Suprapubic skin (tissue), 4 donors: ENCODE measurements around the gene UGT1A4. TPM values are rescaled to one million over a fixed set of nuclear protein-coding genes. Genes with fewer than 3 reads are reported as not detected.

Experiments used
- DNase-seq, 2 donors: peaks; one replicate each; pipeline ENCODE4 v3.0.0-alpha.2; 2019; ENCODE audit warnings: low spot score in 2 of 2
- H3K27ac ChIP-seq: fragments of 200-600 bp; sonication (generic); one replicate; pipeline ENCODE4 v1.5.1; 2019
- H3K27me3 ChIP-seq: fragments of 200-600 bp; sonication (generic); one replicate; pipeline ENCODE4 v1.5.1; 2019
- H3K36me3 ChIP-seq: fragments of 200-600 bp; sonication (generic); one replicate; pipeline ENCODE4 v1.5.1; 2019
- H3K4me1 ChIP-seq: fragments of 200-600 bp; sonication (generic); one replicate; pipeline ENCODE4 v1.5.1; 2019
- H3K4me3 ChIP-seq: fragments of 200-600 bp; sonication (generic); one replicate; pipeline ENCODE4 v1.5.1; 2019; ENCODE audit warnings: mild to moderate bottlenecking
- H3K9me3 ChIP-seq: fragments of 200-600 bp; sonication (generic); one replicate; pipeline ENCODE4 v1.5.1; 2019
- EP300 ChIP-seq: sonication (generic); formaldehyde crosslinking; IDR thresholded peaks from one replicate; pipeline ENCODE4 v1.6.1; 2017; ENCODE audit warnings: antibody characterized with exemption
- POLR2A ChIP-seq, 2 donors: fragments of 450-650 bp; IDR thresholded peaks; one replicate each; pipeline ENCODE4 v1.6.1; 2017; ENCODE audit warnings: antibody characterized with exemption in 2 of 2, mild to moderate bottlenecking in 2 of 2, moderate library complexity in 2 of 2
- POLR2AphosphoS5 ChIP-seq, 3 donors: sonication (generic); formaldehyde crosslinking; IDR thresholded peaks; one replicate each; pipeline ENCODE4 v1.6.1; 2017; ENCODE audit warnings: antibody characterized with exemption in 3 of 3
- WGBS: methylation state at CpG from one replicate; pipeline ENCODE4 v1.1.5; 2018; 5-methylcytosine and 5-hydroxymethylcytosine counted together
- total RNA-seq, 4 donors: library from RNA; depleted of rRNA; stranded (reverse); fragments of >200 nt; gene quantifications; one replicate each; pipeline ENCODE4 v1.1.0, GENCODE V29; 2016
- TF ChIP-seq, protein P1 (sequence below), 2 donors: fragments of 200-600 bp in 1 of 2; fragments of 450-650 bp in 1 of 2; sonication (generic) in 1 of 2; IDR thresholded peaks; one replicate each; pipeline ENCODE4 v1.5.1; 2016 to 2019; ENCODE audit warnings: antibody characterized with exemption in 2 of 2, mild to moderate bottlenecking in 1 of 2, moderate library complexity in 1 of 2

The UGT1A4 gene
- total RNA-seq, 4 donors from 2014 or later = 1.8 to 2.6 (median 2.3) TPM; not detected in 1

DNA sequence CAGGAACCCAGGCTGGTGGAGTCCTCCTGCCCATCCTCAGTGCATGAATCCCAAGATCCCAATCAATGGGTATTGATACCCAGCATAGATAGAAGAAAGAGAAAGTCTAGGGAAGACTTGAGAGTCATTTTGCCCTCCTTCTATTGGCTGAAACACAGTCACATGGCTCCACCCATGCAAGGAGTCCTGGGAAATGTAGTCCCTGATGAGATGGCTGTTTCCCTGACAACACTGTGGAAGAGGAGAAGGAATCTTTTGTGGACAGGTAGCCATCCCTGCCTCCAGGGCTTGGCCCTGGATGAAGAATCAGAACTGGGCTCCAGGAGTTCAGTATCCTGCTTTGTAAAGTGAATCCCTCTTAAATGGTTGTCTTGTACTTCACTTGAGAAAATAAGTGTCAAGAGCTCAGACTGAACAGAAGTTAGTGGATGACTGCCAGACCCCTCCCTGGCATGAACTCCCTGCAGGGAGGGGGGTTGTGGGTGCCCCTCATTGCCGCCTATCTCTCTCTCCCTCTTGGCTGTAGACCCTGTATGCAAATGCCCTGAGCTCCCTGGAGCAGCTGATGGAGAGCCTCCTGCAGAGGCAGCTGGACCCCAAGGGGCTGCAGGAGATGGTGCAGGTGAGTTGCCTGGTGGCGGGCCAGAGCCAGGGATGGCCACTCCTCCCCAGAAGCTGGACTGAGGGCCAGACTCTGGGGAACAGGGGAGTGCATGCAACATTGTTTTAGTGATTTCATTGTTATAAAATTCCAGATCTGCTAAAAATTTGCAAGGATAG, 95.7 kb downstream of the UGT1A4 start:
- peak; percentile 26 to 58 for DNase-seq
- Histone ChIP-seq H3K4me1 (no peaks in the 10 kb centered on the region), H3K36me3 (no peaks in the 10 kb centered on the region), H3K27ac (no peak overlapping the region), H3K27me3 (peaks cover under 1% of the 10 kb centered on the region), H3K4me3 (no peak overlapping the region), H3K9me3 (no peaks in the 10 kb centered on the region)
- 42% methylated on average over 2 of the region's 2 CpGs for WGBS
- TF ChIP-seq POLR2A (IDR thresholded peaks at IDR 0.05) (no peak), POLR2AphosphoS5 (IDR thresholded peaks at IDR 0.05) (no peak), EP300 (no peak)
- TF ChIP-seq, protein P1, sequence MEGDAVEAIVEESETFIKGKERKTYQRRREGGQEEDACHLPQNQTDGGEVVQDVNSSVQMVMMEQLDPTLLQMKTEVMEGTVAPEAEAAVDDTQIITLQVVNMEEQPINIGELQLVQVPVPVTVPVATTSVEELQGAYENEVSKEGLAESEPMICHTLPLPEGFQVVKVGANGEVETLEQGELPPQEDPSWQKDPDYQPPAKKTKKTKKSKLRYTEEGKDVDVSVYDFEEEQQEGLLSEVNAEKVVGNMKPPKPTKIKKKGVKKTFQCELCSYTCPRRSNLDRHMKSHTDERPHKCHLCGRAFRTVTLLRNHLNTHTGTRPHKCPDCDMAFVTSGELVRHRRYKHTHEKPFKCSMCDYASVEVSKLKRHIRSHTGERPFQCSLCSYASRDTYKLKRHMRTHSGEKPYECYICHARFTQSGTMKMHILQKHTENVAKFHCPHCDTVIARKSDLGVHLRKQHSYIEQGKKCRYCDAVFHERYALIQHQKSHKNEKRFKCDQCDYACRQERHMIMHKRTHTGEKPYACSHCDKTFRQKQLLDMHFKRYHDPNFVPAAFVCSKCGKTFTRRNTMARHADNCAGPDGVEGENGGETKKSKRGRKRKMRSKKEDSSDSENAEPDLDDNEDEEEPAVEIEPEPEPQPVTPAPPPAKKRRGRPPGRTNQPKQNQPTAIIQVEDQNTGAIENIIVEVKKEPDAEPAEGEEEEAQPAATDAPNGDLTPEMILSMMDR (IDR thresholded peaks at IDR 0.05) = no peak

DNA sequence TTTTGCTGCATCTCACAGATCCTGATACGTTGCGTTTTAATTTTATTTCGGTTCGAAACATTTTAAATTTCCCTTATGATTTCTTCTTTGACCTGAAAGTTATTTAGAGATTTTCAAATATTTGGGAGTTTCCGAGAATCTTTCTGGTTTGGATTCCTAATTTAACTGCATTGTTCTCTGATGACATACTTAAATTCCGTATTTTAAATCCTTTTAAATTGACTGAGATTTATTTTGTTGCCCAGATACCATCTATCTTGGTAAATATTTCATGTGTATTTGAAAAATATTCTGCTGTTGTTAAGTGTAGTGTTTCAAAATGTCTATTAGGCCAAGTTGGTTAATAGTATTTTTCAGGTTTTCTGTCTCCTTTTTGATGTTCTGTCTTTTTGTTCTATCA, 97.3 kb downstream of the UGT1A4 start:
- no peaks in the 10 kb centered on the region for H3K36me3 ChIP-seq
- no peak overlapping the region for H3K4me3 ChIP-seq
- H3K27me3 ChIP-seq = no peaks in the 10 kb centered on the region
- WGBS = 70% methylated on average over 6 of the region's 6 CpGs
- no peak overlapping the region for H3K27ac ChIP-seq
- no peaks in the 10 kb centered on the region for H3K9me3 ChIP-seq
- no peaks in the 10 kb centered on the region for H3K4me1 ChIP-seq
- TF ChIP-seq POLR2AphosphoS5 (IDR thresholded peaks at IDR 0.05) = no peak
- TF ChIP-seq POLR2A (IDR thresholded peaks at IDR 0.05) = no peak
- TF ChIP-seq, protein P1 (IDR thresholded peaks at IDR 0.05) = no peak
- no peak for DNase-seq

DNA sequence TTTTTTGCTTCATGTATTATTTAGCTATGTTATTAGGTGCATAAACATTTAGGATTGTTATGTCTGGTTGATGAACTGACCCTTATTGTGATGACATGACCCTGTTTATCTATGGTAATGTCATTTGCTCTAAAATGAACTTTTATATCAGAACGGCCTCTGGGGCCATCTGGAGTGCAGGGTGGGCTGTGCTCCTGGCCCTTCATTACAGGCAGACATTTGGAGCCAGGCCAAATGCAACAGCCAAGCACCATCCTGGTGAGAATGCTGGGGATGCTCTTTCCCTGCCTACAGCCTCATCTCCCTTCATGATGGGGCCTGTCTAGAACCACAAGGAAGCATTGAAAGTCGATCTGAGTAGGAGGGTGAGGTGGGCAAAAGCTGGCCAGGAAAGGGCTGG, 97.8 kb downstream of the UGT1A4 start:
- H3K4me1 ChIP-seq = no peaks in the 10 kb centered on the region
- H3K4me3 ChIP-seq = no peak overlapping the region
- H3K27ac ChIP-seq = no peak overlapping the region
- no peaks in the 10 kb centered on the region for H3K9me3 ChIP-seq
- WGBS = 52% methylated on average over 2 of the region's 2 CpGs
- DNase-seq = peak in 1 of 2 donors; percentile 28
- no peak for TF ChIP-seq POLR2A (IDR thresholded peaks at IDR 0.05)
- TF ChIP-seq EP300 = no peak
- TF ChIP-seq POLR2AphosphoS5 (IDR thresholded peaks at IDR 0.05) = no peak
- TF ChIP-seq, protein P1 (IDR thresholded peaks at IDR 0.05) = no peak
- H3K27me3 ChIP-seq = no peaks in the 10 kb centered on the region
- no peaks in the 10 kb centered on the region for H3K36me3 ChIP-seq

DNA sequence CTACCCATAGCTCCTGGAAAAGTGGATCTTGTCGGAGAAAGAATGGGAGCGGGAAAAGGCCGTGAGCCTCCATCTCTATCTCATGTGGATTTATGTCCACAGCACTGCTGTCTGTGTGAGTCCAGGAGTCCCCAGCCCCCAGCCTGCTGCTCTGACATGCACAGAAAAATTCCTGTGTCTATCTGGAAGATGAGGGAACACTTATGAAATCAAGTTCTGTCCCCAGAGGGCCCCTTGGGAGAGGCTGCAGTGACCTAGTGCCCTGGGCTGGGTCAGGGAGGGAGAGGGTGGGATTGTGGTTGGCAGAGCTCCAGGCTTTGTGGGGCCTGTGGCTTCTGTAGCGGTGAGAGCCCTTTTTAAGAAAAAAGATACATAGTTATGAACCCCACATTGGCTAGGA, 98.2 kb downstream of the UGT1A4 start:
- H3K4me3 ChIP-seq = no peak overlapping the region
- TF ChIP-seq EP300 = no peak
- TF ChIP-seq, protein P1 (IDR thresholded peaks at IDR 0.05) = no peak
- TF ChIP-seq POLR2A (IDR thresholded peaks at IDR 0.05) = no peak
- TF ChIP-seq POLR2AphosphoS5 (IDR thresholded peaks at IDR 0.05) = no peak
- no peaks in the 10 kb centered on the region for H3K27me3 ChIP-seq
- no peak overlapping the region for H3K27ac ChIP-seq
- DNase-seq = peak; percentile 24 to 38
- H3K4me1 ChIP-seq = no peaks in the 10 kb centered on the region
- H3K36me3 ChIP-seq = no peaks in the 10 kb centered on the region
- H3K9me3 ChIP-seq = no peaks in the 10 kb centered on the region
- WGBS = 80% methylated on average over 4 of the region's 4 CpGs

GRCh38 chr2:233817361-233817911, 98.9 kb downstream of the UGT1A4 start:
- TF ChIP-seq POLR2AphosphoS5 (IDR thresholded peaks at IDR 0.05) (no peak), EP300 (no peak), POLR2A (IDR thresholded peaks at IDR 0.05) (no peak)
- TF ChIP-seq, protein P1 (IDR thresholded peaks at IDR 0.05) = no peak
- Histone ChIP-seq H3K36me3 (no peaks in the 10 kb centered on the region), H3K9me3 (no peaks in the 10 kb centered on the region), H3K4me1 (no peaks in the 10 kb centered on the region), H3K4me3 (no peak overlapping the region), H3K27ac (no peak overlapping the region), H3K27me3 (no peaks in the 10 kb centered on the region)
- DNase-seq = peak; percentile 42 to 56
- 100% methylated on average over 3 of the region's 3 CpGs for WGBS
